ENCODE measurements around the gene BBS1.

Gene BBS1

GRCh38 chr11:66489636-66490035 is 20.8 kb upstream of the BBS1 start:
- H3K4me1 ChIP-seq (ENCODE audit: control insufficient read depth, insufficient read depth, low read length) = no peaks in the 10 kb centered on the region
- H3K4me3 ChIP-seq (ENCODE audit: low read depth, low read length) = no peak overlapping the region
- no peak overlapping the region for H3K27ac ChIP-seq (ENCODE audit: extremely low read depth, low read depth, low read length)
- H3K36me3 ChIP-seq (ENCODE audit: control insufficient read depth in 2 of 2, insufficient read depth in 1 of 2, low read length in 2 of 2) = peaks cover 0 to 65% of the 10 kb centered on the region in 2 experiments; a peak in 2 of 3 replicates
- ChIA-PET CTCF (interaction anchor here (0.6 to 1.1 kb wide), 3 partner anchors 10 to 204 kb away, joined by 3 to 4 read pairs (median 3); partner anchors contain the start of gene DPP3), POLR2A (no interaction called here)
- TF ChIP-seq, protein P1, sequence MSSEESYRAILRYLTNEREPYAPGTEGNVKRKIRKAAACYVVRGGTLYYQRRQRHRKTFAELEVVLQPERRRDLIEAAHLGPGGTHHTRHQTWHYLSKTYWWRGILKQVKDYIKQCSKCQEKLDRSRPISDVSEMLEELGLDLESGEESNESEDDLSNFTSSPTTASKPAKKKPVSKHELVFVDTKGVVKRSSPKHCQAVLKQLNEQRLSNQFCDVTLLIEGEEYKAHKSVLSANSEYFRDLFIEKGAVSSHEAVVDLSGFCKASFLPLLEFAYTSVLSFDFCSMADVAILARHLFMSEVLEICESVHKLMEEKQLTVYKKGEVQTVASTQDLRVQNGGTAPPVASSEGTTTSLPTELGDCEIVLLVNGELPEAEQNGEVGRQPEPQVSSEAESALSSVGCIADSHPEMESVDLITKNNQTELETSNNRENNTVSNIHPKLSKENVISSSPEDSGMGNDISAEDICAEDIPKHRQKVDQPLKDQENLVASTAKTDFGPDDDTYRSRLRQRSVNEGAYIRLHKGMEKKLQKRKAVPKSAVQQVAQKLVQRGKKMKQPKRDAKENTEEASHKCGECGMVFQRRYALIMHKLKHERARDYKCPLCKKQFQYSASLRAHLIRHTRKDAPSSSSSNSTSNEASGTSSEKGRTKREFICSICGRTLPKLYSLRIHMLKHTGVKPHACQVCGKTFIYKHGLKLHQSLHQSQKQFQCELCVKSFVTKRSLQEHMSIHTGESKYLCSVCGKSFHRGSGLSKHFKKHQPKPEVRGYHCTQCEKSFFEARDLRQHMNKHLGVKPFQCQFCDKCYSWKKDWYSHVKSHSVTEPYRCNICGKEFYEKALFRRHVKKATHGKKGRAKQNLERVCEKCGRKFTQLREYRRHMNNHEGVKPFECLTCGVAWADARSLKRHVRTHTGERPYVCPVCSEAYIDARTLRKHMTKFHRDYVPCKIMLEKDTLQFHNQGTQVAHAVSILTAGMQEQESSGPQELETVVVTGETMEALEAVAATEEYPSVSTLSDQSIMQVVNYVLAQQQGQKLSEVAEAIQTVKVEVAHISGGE (tag by site-specific recombination; conservative IDR thresholded peaks at IDR 0.05; ENCODE audit: low read depth) = no peak
- TF ChIP-seq ZNF645 (tag by site-specific recombination; IDR thresholded peaks at IDR 0.05) (no peak), ZNF785 (tag by site-specific recombination; IDR thresholded peaks at IDR 0.05) (no peak), YY2 (tag by site-specific recombination; IDR thresholded peaks at IDR 0.05) (no peak), KLF1 (tag by site-specific recombination; IDR thresholded peaks at IDR 0.05) (no peak), ZNF391 (tag by site-specific recombination; IDR thresholded peaks at IDR 0.05; ENCODE audit: borderline replicate concordance, low read depth) (no peak), ZIC2 (tag by site-specific recombination; IDR thresholded peaks at IDR 0.05) (peak; percentile 81)
- no peaks in the 10 kb centered on the region for H3K9me3 ChIP-seq (ENCODE audit: control insufficient read depth, insufficient read depth, low read depth, low read length)

GRCh38 chr11:66491315-66491935 is 19.0 kb upstream of the BBS1 start:
- POLR2A ChIA-PET = interaction anchor here (0.6 to 2.3 kb wide), 5 partner anchors 17 to 1544 kb away, joined by 3 to 8 read pairs (median 5); partner anchors contain the start of genes ACTN3, PELI3 and ZDHHC24
- no peak overlapping the region for H3K27ac ChIP-seq (ENCODE audit: extremely low read depth, low read depth, low read length)
- no peaks in the 10 kb centered on the region for H3K9me3 ChIP-seq (ENCODE audit: control insufficient read depth, insufficient read depth, low read depth, low read length)
- peaks cover 0 to 69% of the 10 kb centered on the region in 2 experiments; a peak in 2 of 3 replicates for H3K36me3 ChIP-seq (ENCODE audit: control insufficient read depth in 2 of 2, insufficient read depth in 1 of 2, low read length in 2 of 2)
- TF ChIP-seq ZNF416 (tag by site-specific recombination; IDR thresholded peaks at IDR 0.05) (no peak), CTCF (tag by site-specific recombination; IDR thresholded peaks at IDR 0.05) (0 out of 2 replicates have a peak, but pooled peaks have one; percentile 22), ZNF239 (tag by site-specific recombination; IDR thresholded peaks at IDR 0.05) (no peak)
- H3K4me3 ChIP-seq (ENCODE audit: low read depth, low read length) = no peak overlapping the region
- no peaks in the 10 kb centered on the region for H3K4me1 ChIP-seq (ENCODE audit: control insufficient read depth, insufficient read depth, low read length)
- CTCF ChIA-PET = interaction anchor here (0.6 to 0.9 kb wide), 5 partner anchors 10 to 186 kb away, joined by 3 to 6 read pairs (median 3); partner anchors contain the start of gene RBM4B

- peaks cover 0 to 68% of the 10 kb centered on the region in 2 experiments; a peak in 2 of 3 replicates for H3K36me3 ChIP-seq (ENCODE audit: control insufficient read depth in 2 of 2, insufficient read depth in 1 of 2, low read length in 2 of 2)
- CTCF ChIA-PET = interaction anchor here (0.6 to 0.8 kb wide), 3 partner anchors 9 to 57 kb away, joined by 3 to 4 read pairs (median 3); no protein-coding TSS in a partner anchor
- H3K27ac ChIP-seq (ENCODE audit: extremely low read depth, low read depth, low read length) = no peak overlapping the region
- TF ChIP-seq ZNF670 (tag by site-specific recombination; IDR thresholded peaks at IDR 0.05; ENCODE audit: low read depth) (no peak), ZNF266 (tag by site-specific recombination; IDR thresholded peaks at IDR 0.05; ENCODE audit: low read depth) (no peak), HOXC10 (CRISPR knock-in tag; IDR thresholded peaks at IDR 0.05) (no peak), ZNF549 (tag by site-specific recombination; IDR thresholded peaks at IDR 0.05) (no peak), ZNF10 (tag by site-specific recombination; IDR thresholded peaks at IDR 0.05) (no peak), ZNF639 (tag by site-specific recombination; IDR thresholded peaks at IDR 0.05) (no peak), ZNF530 (tag by site-specific recombination; IDR thresholded peaks at IDR 0.05; ENCODE audit: low read depth) (no peak)
- TF ChIP-seq, protein P2, sequence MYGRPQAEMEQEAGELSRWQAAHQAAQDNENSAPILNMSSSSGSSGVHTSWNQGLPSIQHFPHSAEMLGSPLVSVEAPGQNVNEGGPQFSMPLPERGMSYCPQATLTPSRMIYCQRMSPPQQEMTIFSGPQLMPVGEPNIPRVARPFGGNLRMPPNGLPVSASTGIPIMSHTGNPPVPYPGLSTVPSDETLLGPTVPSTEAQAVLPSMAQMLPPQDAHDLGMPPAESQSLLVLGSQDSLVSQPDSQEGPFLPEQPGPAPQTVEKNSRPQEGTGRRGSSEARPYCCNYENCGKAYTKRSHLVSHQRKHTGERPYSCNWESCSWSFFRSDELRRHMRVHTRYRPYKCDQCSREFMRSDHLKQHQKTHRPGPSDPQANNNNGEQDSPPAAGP (tag by site-specific recombination; IDR thresholded peaks at IDR 0.05) = no peak
- H3K4me1 ChIP-seq (ENCODE audit: control insufficient read depth, insufficient read depth, low read length) = no peaks in the 10 kb centered on the region
- POLR2A ChIA-PET = interaction anchor here (0.6 to 2.3 kb wide), 3 partner anchors 54 to 1543 kb away, joined by 3 to 8 read pairs (median 5); partner anchors contain the start of genes ACTN3 and ZDHHC24
- no peaks in the 10 kb centered on the region for H3K9me3 ChIP-seq (ENCODE audit: control insufficient read depth, insufficient read depth, low read depth, low read length)
- no peak overlapping the region for H3K4me3 ChIP-seq (ENCODE audit: low read depth, low read length)
Observed at GRCh38 chr11:66492161-66492865, 18.1 kb upstream of the BBS1 start.

Measured in HEK293 (cell line).